Kidney (tissue), 14 donors: ENCODE data around the gene RANBP2. TPM values are rescaled to one million over a fixed set of nuclear protein-coding genes. Genes with fewer than 3 reads are reported as not detected.
"Not testable (repeated sequence)": the region's sequence is repeated elsewhere in the genome, so short reads cannot be mapped to it uniquely, and the experiment has no call there.

Experiments used
- DNase-seq, 5 donors: peaks; one replicate each; pipeline ENCODE4 v3.0.0-alpha.2; 2013 to 2020
- FAIRE-seq: peaks from 2 replicates; lab custom pipeline; 2012; peaks lifted over from hg19 to GRCh38; lab: Jason Lieb, UNC
- H3K27ac ChIP-seq, 2 donors: one replicate each; pipeline ENCODE4 v1.7.0; 2013; ENCODE audit warnings: low read depth in 2 of 2, low read length in 2 of 2, inconsistent platforms in 1 of 2
- H3K27me3 ChIP-seq: one replicate; pipeline ENCODE4 v1.7.1; 2013; ENCODE audit warnings: low read length, inconsistent platforms; ENCODE audit not compliant: control insufficient read depth, insufficient read depth
- H3K36me3 ChIP-seq, 3 donors: one replicate each; pipeline versions ENCODE4 v1.7.0 to v1.7.1; 2013; ENCODE audit warnings: low read length in 3 of 3, control low read depth in 1 of 3, inconsistent platforms in 1 of 3; ENCODE audit not compliant: insufficient read depth in 3 of 3, control insufficient read depth in 2 of 3
- H3K4me1 ChIP-seq, 3 donors: one replicate each; pipeline versions ENCODE4 v1.7.0 to v1.7.1; 2013; ENCODE audit warnings: low read length in 3 of 3, inconsistent platforms in 1 of 3, low read depth in 1 of 3; ENCODE audit not compliant: control insufficient read depth in 2 of 3, insufficient read depth in 2 of 3
- H3K4me3 ChIP-seq, 3 donors: one replicate each; pipeline versions ENCODE4 v1.7.0 to v1.8.1; 2013; ENCODE audit warnings: low read length in 3 of 3, control low read depth in 1 of 3, inconsistent platforms in 1 of 3
- H3K9ac ChIP-seq, 3 donors: one replicate each; pipeline versions ENCODE4 v1.7.0 to v1.7.1; 2013; ENCODE audit warnings: low read length in 3 of 3, control low read depth in 1 of 3, inconsistent platforms in 1 of 3
- H3K9me3 ChIP-seq, 3 donors: one replicate each; pipeline versions ENCODE4 v1.7.0 to v1.7.1; 2013; ENCODE audit warnings: low read length in 3 of 3, control low read depth in 1 of 3, inconsistent platforms in 1 of 3; ENCODE audit not compliant: control insufficient read depth in 2 of 3, insufficient read depth in 1 of 3
- CTCF ChIP-seq: IDR thresholded peaks from 3 replicates; pipeline ENCODE4 v1.5.1; 2012; ENCODE audit warnings: mild to moderate bottlenecking, moderate library complexity, borderline replicate concordance; ENCODE audit not compliant: insufficient read depth; ENCODE audit errors: extremely low read depth
- intact Hi-C: fragments of 100-400 bp; cut with DNase I; formaldehyde crosslinking; loops from one replicate; pipeline ENCODE4 v1.11.1; 2022
- polyA plus RNA-seq: library from polyadenylated mRNA; stranded (reverse); fragments of 350-450 nt; fragmentation: Illumina TruSeq; extraction: RNeasy Lipid Tissue Mini Kit (QIAGEN cat#74804); gene quantifications from one replicate; pipeline ENCODE4 v1.2.3, GENCODE V29; 2014; ENCODE audit warnings: low read depth, low replicate concordance; ENCODE audit not compliant: insufficient read depth
- total RNA-seq: library from RNA; stranded (reverse); fragmentation: NEBNext Ultra II Directional; extraction: Animal tissue kit (Norgen Biotek cat#: 25700); gene quantifications from one replicate; pipeline ENCODE4 v1.2.1, GENCODE V29; 2021
- donor health status: control.
- donor health status: control.
- donor health status: control.
- donor health status: control.
- donor health status: control.
- donor health status: DM: yes; HTN: yes; CAD: no.
- donor health status: Normal renal cell carcinoma (clear cell type).

Gene RANBP2
- total and polyA plus RNA-seq, 2 donors from 2014 or later, result 7.9 to 76.4 TPM

GRCh38 chr2:108680805-108681204 is 38.5 kb upstream of the RANBP2 start:
- H3K4me3 ChIP-seq, H3K36me3 ChIP-seq, H3K27ac ChIP-seq, H3K9ac ChIP-seq, H3K9me3 ChIP-seq, H3K27me3 ChIP-seq, FAIRE-seq, intact Hi-C loops, DNase-seq, H3K4me1 ChIP-seq: not testable (repeated sequence)

GRCh38 chr2:108688818-108689756 is 30.2 kb upstream of the RANBP2 start:
- intact Hi-C loops, FAIRE-seq, H3K4me3 ChIP-seq, H3K27ac ChIP-seq, H3K27me3 ChIP-seq, H3K36me3 ChIP-seq, DNase-seq, H3K4me1 ChIP-seq, H3K9ac ChIP-seq, H3K9me3 ChIP-seq: not testable (repeated sequence)

- H3K4me1 ChIP-seq, DNase-seq, H3K9me3 ChIP-seq, H3K36me3 ChIP-seq, H3K4me3 ChIP-seq, FAIRE-seq, intact Hi-C loops, H3K27ac ChIP-seq, H3K27me3 ChIP-seq, H3K9ac ChIP-seq: not testable (repeated sequence)
Measured at GRCh38 chr2:108690001-108690400, 29.3 kb upstream of the RANBP2 start.

DNA sequence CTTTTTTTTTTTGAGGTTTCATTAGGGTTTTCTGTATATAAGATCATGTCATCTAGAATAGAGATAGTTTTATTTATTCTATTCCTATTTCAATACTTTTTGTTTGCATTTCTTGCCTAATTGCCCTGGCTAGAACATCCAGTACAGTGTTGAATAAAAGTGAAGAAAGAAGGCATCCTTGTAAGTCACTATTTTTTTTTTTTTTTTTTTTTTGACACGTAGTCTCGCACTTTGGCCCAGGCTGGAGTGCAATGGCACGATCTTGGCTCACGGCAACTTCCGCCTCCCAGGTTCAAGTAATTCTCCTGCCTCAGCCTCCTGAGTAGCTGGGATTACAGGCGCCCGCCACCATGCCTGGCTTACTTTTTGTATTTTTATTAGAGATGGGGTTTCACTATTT is 27.8 kb upstream of the RANBP2 start:
- Histone ChIP-seq H3K9me3 (no peaks in the 10 kb centered on the region), H3K4me1 (no peaks in the 10 kb centered on the region), H3K27ac (no peak overlapping the region), H3K36me3 (no peaks in the 10 kb centered on the region), H3K4me3 (no peak overlapping the region), H3K27me3 (no peaks in the 10 kb centered on the region), H3K9ac (no peak overlapping the region)
- no peak for FAIRE-seq
- TF ChIP-seq CTCF, result no peak
- intact Hi-C loops, result no loop called here
- DNase-seq, result no peak

DNA sequence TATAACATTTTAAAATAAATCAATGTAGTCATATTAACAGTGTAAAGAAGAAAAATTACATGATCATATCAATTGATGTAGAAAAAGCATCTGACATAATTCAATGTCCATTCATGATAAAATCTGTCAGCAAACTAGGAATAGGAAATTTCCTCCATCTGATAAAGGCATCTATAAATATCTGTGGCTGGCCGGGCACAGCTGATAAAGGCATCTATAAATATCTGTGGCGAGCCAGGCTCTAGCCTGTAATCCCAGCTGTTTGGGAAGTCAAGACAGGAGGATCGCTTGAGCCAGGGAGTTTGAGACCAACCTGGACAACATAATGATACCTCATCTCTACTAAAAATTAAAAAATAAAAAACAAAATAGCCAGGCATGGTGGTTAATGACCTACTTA is 18.1 kb upstream of the RANBP2 start:
- intact Hi-C loops, result no loop called here
- Histone ChIP-seq H3K4me3 (no peak overlapping the region), H3K27me3 (no peaks in the 10 kb centered on the region), H3K27ac (no peak overlapping the region), H3K9me3 (no peaks in the 10 kb centered on the region), H3K9ac (no peak overlapping the region), H3K36me3 (no peaks in the 10 kb centered on the region), H3K4me1 (no peaks in the 10 kb centered on the region)
- TF ChIP-seq CTCF, result no peak
- FAIRE-seq, result no peak
- DNase-seq, result no peak
